Stimulated activated naive B cell treated with anti-CD40 and anti-IgM and Interleukin-4, amounts not matched to agents 10 μg/mL and 1 μg/mL and 100 μg/mL, for 72 hours (primary cell): Measurements from ENCODE around the gene UQCRFS1.
"Not testable (repeated sequence)": the region's sequence is repeated elsewhere in the genome, so short reads cannot be mapped to it uniquely, and the experiment has no call there.

Experiments used
- ATAC-seq, 2 donors: fragments of 150-1000 bp; cut with Tn5 transposase; replicated peaks; 2 replicates each; pipeline ENCODE4 v1.10.0; 2021; ENCODE audit warnings: moderate library complexity in 1 of 2
- DNase-seq: peaks from one replicate; pipeline ENCODE4 v3.0.0; 2021
- H3K27ac Mint-ChIP-seq: one replicate; pipeline ENCODE4 v1.8.0; 2022; ENCODE audit warnings: mild to moderate bottlenecking, mixed read lengths
- H3K27me3 Mint-ChIP-seq, 2 donors: one replicate each; pipeline ENCODE4 v1.8.0; 2022; ENCODE audit warnings: mixed read lengths in 2 of 2
- H3K36me3 Mint-ChIP-seq, 2 donors: one replicate each; pipeline ENCODE4 v1.8.0; 2022; ENCODE audit warnings: mixed read lengths in 2 of 2, mild to moderate bottlenecking in 1 of 2
- H3K4me1 Mint-ChIP-seq, 2 donors: one replicate each; pipeline ENCODE4 v1.8.0; 2022; ENCODE audit warnings: mixed read lengths in 2 of 2, mild to moderate bottlenecking in 1 of 2
- H3K4me3 Mint-ChIP-seq, 2 donors: one replicate each; pipeline ENCODE4 v1.8.0; 2022; ENCODE audit warnings: mild to moderate bottlenecking in 2 of 2, mixed read lengths in 2 of 2, moderate library complexity in 1 of 2
- H3K9me3 Mint-ChIP-seq, 2 donors: one replicate each; pipeline ENCODE4 v1.8.0; 2022; ENCODE audit warnings: mixed read lengths in 2 of 2, mild to moderate bottlenecking in 1 of 2

Gene UQCRFS1

DNA sequence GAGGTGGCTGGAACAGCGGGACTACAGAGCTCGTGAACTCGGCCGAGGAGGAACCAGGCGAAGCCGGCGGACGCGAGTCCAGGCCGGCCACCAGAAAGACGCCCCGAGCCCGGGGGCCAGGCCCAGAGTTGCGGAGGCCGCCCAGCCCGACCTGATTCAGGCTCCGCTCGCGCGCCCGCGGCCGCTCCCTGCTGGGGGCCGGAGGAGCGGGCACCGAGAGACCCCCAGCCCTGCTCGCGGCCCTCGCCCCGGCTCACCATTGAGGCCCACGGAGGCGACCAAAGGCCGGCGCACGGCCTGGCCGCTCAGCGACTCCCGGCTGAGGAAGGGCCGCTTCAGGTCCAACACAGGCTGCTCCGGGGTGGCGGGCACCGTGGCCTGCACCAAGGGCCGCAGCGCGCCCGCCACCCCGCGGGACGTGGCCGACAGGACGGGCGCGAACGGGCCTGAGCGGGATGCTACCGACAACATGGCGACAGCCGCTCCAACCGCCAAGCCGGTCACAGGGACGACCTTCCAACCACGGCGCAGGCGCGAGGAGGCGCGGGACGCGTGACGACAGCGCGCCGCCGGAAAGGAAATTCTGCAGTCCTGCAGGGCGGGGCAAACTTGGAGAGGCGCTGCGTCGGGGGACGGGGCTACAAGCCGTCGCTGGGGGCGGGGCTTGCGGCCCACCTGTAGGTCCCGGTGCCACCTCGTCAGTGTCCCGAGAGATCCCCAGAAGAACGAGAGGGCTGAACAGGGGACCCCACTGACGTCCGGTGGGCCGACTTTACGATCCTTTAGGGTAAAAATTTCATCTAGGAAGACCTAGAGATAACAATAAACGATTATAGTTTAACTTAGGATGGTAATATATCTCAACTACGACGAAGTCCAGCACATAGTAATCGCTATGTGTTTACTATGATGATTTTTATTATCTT is at the start of gene UQCRFS1:
Gene UQCRFS1, minus strand, starts transcription at position 504 of the 926 bp plus-strand sequence. Its CDS starts 33 bp downstream, at position 471.
- peaks cover 16 to 23% of the 10 kb centered on the region in 2 donors for H3K27me3 Mint-ChIP-seq
- peaks cover 3 to 5% of the 10 kb centered on the region in 2 donors for H3K9me3 Mint-ChIP-seq
- ATAC-seq = peak; percentile 96 to 98
- peak within 1 kb of the TSS; percentile 90 to 92 for H3K4me3 Mint-ChIP-seq
- DNase-seq = peak; percentile 96
- peaks cover 24 to 32% of the 10 kb centered on the region in 2 donors for H3K36me3 Mint-ChIP-seq
- peaks cover 21 to 27% of the 10 kb centered on the region in 2 donors for H3K4me1 Mint-ChIP-seq
- H3K27ac Mint-ChIP-seq = peak within 1 kb of the TSS; percentile 96

DNA sequence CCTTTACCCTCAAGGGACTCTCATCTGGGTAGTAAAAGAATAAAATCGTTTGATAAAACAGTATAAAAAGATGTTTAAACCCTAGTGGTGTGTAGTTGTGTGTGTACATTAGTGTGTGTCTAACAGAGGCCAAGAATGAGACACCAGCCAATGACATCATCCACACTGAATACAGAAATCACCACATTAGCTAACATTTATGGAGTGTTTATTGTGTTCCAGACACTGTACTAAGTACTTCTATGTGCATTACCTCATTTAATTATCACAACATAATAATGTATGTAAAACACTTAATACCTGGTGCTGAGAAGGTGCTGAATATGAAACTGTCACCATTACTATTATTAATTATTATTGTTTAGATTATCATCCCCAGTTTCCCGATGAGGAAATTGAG is 49.1 kb upstream of the UQCRFS1 start:
- H3K36me3 Mint-ChIP-seq = no peaks in the 10 kb centered on the region
- peaks cover 0 to 3% of the 10 kb centered on the region in 2 donors for H3K9me3 Mint-ChIP-seq
- H3K4me1 Mint-ChIP-seq = peaks cover 0 to 4% of the 10 kb centered on the region in 2 donors
- ATAC-seq (no peak), DNase-seq (no peak)
- no peak overlapping the region for H3K27ac Mint-ChIP-seq
- no peak overlapping the region for H3K4me3 Mint-ChIP-seq
- peaks cover 18 to 19% of the 10 kb centered on the region in 2 donors for H3K27me3 Mint-ChIP-seq

DNA sequence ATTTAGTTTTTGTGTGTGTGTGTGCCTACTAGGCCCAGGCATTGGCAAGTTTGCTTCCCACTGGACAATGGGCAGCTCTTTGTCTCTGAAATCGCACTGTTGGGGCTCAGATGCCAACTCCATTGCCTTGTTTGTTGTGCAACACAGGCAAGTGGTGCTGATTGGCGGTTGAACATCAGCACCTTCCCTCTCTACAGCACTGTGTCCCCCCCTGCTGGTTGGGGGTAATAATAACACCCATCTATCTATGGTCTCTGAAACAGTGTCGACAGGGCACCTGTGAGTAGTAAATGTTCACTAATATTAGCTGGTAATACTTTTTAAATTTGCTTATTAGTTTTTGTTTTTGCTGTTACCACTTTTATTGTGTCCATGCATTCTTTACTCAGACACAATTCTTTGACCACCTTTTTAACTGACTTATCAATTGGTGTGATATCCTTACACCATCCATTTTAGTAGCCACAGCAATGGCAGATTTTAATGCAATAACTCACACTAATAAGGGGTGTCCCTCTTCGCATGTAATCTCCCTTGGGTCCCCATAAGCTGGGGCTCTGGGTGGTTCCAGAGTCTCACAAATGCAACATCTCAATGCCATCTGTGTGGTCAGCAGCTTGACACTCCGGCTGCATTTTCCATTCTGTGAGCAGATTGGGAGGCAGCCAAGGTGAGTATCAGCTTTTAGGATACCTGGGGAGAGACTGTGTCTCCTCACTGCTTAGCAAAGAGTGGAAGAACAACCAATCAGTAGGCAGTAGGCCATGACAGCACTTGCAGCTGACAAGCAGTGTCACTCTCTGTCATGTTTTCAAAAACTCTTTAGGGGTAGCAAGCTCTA is 47.7 kb upstream of the UQCRFS1 start:
- Mint-ChIP-seq H3K27ac (no peak overlapping the region), H3K4me1 (peaks cover 0 to 4% of the 10 kb centered on the region in 2 donors), H3K36me3 (no peaks in the 10 kb centered on the region), H3K4me3 (no peak overlapping the region), H3K27me3 (peaks cover 15 to 20% of the 10 kb centered on the region in 2 donors), H3K9me3 (peaks cover 0 to 3% of the 10 kb centered on the region in 2 donors)
- ATAC-seq = peak; percentile 27 to 58
- no peak for DNase-seq

DNA sequence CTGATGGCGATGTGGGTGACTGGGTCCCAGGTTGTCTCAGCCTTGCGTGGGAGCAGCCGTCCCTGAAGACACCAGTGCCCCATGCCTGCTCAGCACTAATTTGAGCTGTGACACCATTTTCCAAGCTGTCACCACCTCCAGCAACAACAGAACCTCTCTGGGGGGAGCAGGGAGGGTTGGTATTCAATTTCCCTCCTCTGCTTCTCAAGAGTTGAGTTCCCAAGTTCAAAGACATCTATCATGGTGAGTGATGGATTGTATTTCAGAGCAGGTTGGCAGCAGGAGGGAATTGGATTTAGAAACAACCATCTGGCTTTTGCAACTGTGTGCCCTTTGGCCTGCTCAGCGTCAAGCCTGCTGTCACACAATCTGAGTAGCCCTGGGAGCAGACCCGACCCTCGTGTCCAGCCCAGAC is 46.9 kb upstream of the UQCRFS1 start:
- ATAC-seq (no peak), DNase-seq (no peak)
- Mint-ChIP-seq H3K4me1 (peaks cover 0 to 4% of the 10 kb centered on the region in 2 donors), H3K36me3 (no peaks in the 10 kb centered on the region), H3K27me3 (peaks cover 8 to 15% of the 10 kb centered on the region in 2 donors), H3K9me3 (peaks cover 0 to 3% of the 10 kb centered on the region in 2 donors), H3K27ac (no peak overlapping the region), H3K4me3 (no peak overlapping the region)

DNA sequence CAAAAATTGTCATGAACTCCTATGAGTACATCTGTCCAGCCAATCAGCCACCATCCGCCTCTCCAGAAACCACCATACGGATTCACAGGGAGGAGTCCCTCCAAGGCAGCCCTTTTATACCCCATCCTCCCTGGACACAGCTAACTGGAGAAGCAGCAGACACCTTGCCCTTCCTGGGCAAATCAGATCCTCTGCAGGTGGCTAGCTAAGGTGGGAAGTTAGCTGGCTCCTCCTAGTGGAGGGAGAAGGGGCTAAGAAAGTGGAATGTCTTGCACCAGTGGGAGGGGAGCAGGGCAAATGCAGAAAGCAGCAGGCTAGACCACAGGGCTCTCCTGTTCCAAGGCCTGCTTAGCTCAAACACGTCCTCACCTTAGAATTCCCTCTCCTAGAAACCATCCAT is 46.2 kb upstream of the UQCRFS1 start:
- Mint-ChIP-seq H3K4me3 (no peak overlapping the region), H3K27ac (no peak overlapping the region), H3K36me3 (no peaks in the 10 kb centered on the region), H3K4me1 (peaks cover 0 to 4% of the 10 kb centered on the region in 2 donors), H3K27me3 (peaks cover 11 to 22% of the 10 kb centered on the region in 2 donors), H3K9me3 (peaks cover 0 to 3% of the 10 kb centered on the region in 2 donors)
- no peak for ATAC-seq
- no peak for DNase-seq

DNA sequence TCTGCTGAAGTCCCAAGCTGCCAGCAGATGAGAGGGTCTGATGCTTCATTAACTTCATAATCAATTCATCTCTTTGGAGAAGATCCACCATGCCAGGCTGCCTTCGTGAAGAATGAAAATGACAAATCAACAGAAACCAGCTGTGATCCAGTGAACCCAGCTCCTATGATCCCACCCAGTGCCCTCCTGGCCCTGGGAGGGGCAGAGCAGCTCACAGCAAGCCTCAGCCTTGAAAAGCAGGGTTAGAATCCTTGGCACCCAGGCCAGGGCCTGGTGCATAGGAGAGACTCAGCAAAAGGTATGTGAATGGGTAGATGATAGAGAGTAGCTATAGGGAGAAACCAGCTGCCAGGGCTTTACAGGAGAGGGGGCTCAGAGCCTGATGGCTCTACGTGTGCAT is 43.6 kb upstream of the UQCRFS1 start:
- H3K4me1 Mint-ChIP-seq = no peaks in the 10 kb centered on the region
- H3K9me3 Mint-ChIP-seq = peaks cover 0 to 3% of the 10 kb centered on the region in 2 donors
- peaks cover 3 to 16% of the 10 kb centered on the region in 2 donors for H3K27me3 Mint-ChIP-seq
- no peaks in the 10 kb centered on the region for H3K36me3 Mint-ChIP-seq
- no peak for DNase-seq
- H3K27ac Mint-ChIP-seq = no peak overlapping the region
- no peak for ATAC-seq
- H3K4me3 Mint-ChIP-seq = no peak overlapping the region

DNA sequence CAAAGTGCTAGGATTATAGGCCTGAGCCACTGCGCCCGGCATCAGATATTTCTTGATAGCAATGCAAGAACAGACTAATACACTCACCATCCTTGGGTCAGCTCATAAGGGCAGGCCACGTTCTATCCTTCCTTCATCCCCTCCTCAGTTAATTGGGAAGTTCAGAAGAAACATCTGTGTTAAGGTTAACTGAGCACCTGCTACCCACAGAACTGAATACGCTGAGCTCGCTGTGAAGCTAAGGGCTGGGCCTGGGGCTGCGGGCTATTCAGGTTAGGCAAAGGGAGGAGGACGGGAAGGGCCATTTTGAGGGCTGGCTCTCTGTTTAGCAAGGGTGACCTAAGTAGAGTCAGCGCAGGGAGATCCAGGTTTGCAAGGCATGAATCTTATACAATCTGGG is 43.0 kb upstream of the UQCRFS1 start:
- Mint-ChIP-seq H3K27ac (no peak overlapping the region), H3K27me3 (peaks cover 3 to 16% of the 10 kb centered on the region in 2 donors), H3K9me3 (peaks cover 0 to 3% of the 10 kb centered on the region in 2 donors), H3K4me1 (no peaks in the 10 kb centered on the region), H3K36me3 (no peaks in the 10 kb centered on the region), H3K4me3 (no peak overlapping the region)
- no peak for DNase-seq
- no peak for ATAC-seq

DNA sequence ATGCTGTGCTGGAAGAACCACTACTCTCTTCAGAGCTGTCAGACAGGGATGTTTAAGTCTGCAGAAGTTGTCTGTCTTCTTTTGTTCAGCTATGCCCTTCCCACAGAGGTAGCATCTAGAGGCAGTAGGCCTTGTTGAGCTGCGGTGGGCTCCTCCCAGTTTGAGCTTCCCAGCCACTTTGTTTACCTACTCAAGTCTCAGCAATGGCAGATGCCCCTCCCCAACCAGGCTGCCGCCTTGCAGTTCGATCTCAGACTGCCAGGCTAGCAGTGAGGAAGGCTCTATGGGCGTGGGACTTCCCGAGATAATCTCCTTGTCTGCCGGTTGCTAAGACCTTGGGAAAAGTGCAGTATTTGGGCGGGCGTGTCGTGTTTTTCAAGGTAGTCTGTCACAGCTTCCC is 42.1 kb upstream of the UQCRFS1 start:
- Mint-ChIP-seq H3K9me3 (peaks cover 0 to 3% of the 10 kb centered on the region in 2 donors), H3K27ac (no peak overlapping the region), H3K27me3 (peaks cover 3 to 16% of the 10 kb centered on the region in 2 donors), H3K36me3 (no peaks in the 10 kb centered on the region), H3K4me1 (no peaks in the 10 kb centered on the region), H3K4me3 (no peak overlapping the region)
- DNase-seq (no peak), ATAC-seq (no peak)

DNA sequence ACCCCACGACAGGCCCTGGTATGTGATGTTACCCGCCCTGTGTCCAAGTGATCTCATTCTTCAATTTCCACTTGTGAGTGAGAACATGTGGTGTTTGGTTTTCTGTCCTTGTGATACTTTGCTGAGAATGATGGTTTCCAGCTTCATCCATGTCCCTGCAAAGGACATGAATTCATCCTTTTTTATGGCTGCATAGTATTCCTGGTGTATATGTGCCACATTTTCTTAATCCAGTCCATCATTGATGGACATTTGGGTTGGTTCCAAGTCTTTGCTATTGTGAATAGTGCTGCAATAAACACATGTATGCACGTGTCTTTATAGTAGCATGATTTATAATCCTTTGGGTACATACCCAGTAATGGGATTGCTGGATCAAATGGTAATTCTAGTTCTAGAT is 36.8 kb upstream of the UQCRFS1 start:
- DNase-seq, ATAC-seq, H3K4me1 Mint-ChIP-seq, H3K9me3 Mint-ChIP-seq, H3K4me3 Mint-ChIP-seq, H3K36me3 Mint-ChIP-seq, H3K27ac Mint-ChIP-seq: not testable (repeated sequence)
- H3K27me3 Mint-ChIP-seq = peaks cover 17 to 19% of the 10 kb centered on the region in 2 donors

DNA sequence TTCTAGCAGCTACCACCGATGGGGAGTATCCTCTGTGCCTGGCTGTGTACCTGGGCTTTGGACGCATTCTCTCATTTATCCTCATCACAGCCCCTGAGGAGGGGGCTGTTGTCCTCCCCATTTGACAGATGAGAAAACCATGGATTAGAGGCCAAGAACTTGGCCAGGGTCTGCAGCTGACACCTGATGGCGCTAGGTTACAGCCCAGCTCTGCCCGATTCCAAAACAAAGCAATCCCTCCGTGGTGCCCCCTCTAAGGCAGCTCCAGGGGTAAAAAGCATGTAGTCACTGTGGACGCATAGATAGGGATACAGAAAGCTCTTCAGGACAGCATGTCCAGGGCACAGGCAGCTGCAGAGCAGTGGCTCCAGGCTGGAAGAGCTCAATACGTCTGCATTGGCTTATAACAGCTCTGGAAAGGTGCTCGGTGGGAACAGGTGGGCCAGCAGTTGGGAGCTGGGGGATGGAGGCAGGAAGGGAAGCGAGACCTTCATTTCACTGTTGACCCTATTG is 35.4 kb upstream of the UQCRFS1 start:
- H3K4me3 Mint-ChIP-seq = no peak overlapping the region
- peaks cover 14% of the 10 kb centered on the region in 2 donors for H3K27me3 Mint-ChIP-seq
- H3K4me1 Mint-ChIP-seq = no peaks in the 10 kb centered on the region
- H3K27ac Mint-ChIP-seq = no peak overlapping the region
- DNase-seq (no peak), ATAC-seq (no peak)
- no peaks in the 10 kb centered on the region for H3K36me3 Mint-ChIP-seq
- H3K9me3 Mint-ChIP-seq = peaks cover 0 to 6% of the 10 kb centered on the region in 2 donors

DNA sequence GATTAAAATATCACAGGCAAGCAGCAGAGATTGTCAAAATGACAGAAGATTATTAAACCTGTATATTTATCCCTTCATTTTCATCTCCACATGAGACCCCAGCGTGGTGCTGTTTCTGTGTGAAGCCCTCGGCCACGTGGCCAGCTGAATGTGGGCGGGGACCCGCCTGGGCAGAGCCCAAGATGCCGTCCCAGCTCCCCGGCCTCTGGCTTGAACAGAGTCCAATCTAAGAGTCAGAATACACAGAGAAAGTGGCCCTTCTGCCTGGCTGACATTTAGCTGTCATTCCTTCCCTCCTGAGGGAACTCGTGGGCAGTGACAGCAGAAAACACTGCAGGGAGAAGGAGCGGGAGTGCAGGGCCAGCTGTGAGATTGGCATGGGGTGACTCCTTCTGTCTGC is 34.9 kb upstream of the UQCRFS1 start:
- Mint-ChIP-seq H3K4me3 (no peak overlapping the region), H3K27me3 (peaks cover 14 to 19% of the 10 kb centered on the region in 2 donors), H3K27ac (no peak overlapping the region), H3K4me1 (no peaks in the 10 kb centered on the region), H3K9me3 (peaks cover 0 to 6% of the 10 kb centered on the region in 2 donors), H3K36me3 (no peaks in the 10 kb centered on the region)
- ATAC-seq (no peak), DNase-seq (no peak)

DNA sequence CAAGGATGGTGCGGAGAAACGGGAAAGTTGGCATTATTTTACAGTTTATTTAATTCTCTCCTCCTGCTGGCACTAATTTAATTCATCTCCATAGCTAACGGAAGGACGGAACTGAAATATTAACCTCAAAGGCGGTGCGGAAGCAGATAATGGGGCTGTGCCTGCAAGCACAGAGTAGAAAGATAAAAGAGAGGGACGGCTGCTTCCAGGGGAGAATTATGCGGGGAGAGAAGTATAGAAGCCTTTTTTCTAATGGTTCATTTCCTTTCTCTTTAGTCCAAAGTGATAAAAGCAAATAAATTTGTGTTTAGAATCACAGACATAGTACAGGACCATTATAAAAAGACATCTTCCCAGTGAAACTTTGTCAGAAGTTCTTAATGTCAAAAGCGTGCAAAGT is 34.5 kb upstream of the UQCRFS1 start:
- DNase-seq = no peak
- H3K9me3 Mint-ChIP-seq = peaks cover 0 to 6% of the 10 kb centered on the region in 2 donors
- no peak overlapping the region for H3K4me3 Mint-ChIP-seq
- ATAC-seq = no peak
- no peaks in the 10 kb centered on the region for H3K36me3 Mint-ChIP-seq
- H3K27me3 Mint-ChIP-seq = peaks cover 14 to 19% of the 10 kb centered on the region in 2 donors
- H3K4me1 Mint-ChIP-seq = no peaks in the 10 kb centered on the region
- H3K27ac Mint-ChIP-seq = no peak overlapping the region

DNA sequence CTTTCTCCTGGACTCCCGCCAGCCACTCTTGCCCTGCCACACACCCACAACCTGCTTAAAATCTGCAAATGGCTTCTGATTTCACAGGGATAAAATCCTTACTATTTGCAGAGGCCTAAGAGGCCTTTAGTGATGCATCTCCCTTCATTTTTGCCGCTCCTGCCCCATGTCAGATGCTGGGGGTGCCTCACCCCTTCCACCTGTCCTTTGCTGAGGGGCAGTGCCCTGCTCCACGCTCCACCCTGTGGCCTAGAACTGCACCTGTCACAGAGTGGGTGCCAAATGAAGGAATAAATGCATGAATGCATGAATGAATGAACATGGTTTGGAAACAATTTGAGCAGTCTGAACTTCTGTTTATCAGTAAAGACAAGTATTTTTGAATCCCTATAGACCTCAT is 34.1 kb upstream of the UQCRFS1 start:
- H3K27ac Mint-ChIP-seq = no peak overlapping the region
- no peak for ATAC-seq

DNA sequence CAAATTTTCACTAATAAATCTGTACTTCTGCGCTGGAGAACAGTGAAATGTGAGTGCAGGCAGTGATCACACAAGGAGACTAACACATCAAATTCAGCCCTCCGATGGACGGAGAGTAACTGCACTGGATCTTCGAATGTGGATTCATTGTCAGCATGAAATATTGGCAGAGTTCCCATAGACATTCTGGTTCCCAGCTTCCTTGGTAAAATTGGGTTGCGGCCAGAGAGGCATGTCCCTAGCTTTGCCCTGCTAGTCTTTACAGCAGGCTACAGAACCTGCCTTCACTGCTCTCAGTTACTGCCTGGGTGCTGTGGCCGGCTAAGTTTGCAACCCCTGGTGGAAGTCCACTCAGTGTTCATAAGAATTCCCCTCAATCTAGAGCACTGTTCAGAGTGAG is 32.3 kb upstream of the UQCRFS1 start:
- no peak overlapping the region for H3K27ac Mint-ChIP-seq
- no peak overlapping the region for H3K4me3 Mint-ChIP-seq
- peaks cover 14 to 23% of the 10 kb centered on the region in 2 donors for H3K27me3 Mint-ChIP-seq
- DNase-seq (no peak), ATAC-seq (no peak)
- H3K4me1 Mint-ChIP-seq = no peaks in the 10 kb centered on the region
- no peaks in the 10 kb centered on the region for H3K36me3 Mint-ChIP-seq
- peaks cover 0 to 8% of the 10 kb centered on the region in 2 donors for H3K9me3 Mint-ChIP-seq

More for the DNA sequence above, 34.1 kb upstream of the UQCRFS1 start:
- Mint-ChIP-seq H3K36me3 (no peaks in the 10 kb centered on the region), H3K4me1 (no peaks in the 10 kb centered on the region), H3K9me3 (peaks cover 0 to 6% of the 10 kb centered on the region in 2 donors), H3K4me3 (no peak overlapping the region), H3K27me3 (peaks cover 14 to 19% of the 10 kb centered on the region in 2 donors)
- DNase-seq = no peak
